Measurements from ENCODE around the gene CCDC157. TPM values are rescaled to one million over a fixed set of nuclear protein-coding genes. Genes with fewer than 3 reads are reported as not detected.

Gene CCDC157
- total RNA-seq, 1 experiment from 2014 or later = 3.5 TPM

GRCh38 chr22:30325724-30326254, 31.0 kb upstream of the CCDC157 start:
- ATAC-seq = no peak

GRCh38 chr22:30326255-30326705, 30.5 kb upstream of the CCDC157 start:
- DNase-seq (no peak), ATAC-seq (peak; percentile 32)
- TF ChIP-seq EZH2phosphoT487 (IDR thresholded peaks at IDR 0.05; ENCODE audit: borderline replicate concordance, low read length) = no peak
- TF ChIP-seq EZH2 (IDR thresholded peaks at IDR 0.05; ENCODE audit: low read length, unreplicated experiment) = no peak
- TF ChIP-seq, protein P1, sequence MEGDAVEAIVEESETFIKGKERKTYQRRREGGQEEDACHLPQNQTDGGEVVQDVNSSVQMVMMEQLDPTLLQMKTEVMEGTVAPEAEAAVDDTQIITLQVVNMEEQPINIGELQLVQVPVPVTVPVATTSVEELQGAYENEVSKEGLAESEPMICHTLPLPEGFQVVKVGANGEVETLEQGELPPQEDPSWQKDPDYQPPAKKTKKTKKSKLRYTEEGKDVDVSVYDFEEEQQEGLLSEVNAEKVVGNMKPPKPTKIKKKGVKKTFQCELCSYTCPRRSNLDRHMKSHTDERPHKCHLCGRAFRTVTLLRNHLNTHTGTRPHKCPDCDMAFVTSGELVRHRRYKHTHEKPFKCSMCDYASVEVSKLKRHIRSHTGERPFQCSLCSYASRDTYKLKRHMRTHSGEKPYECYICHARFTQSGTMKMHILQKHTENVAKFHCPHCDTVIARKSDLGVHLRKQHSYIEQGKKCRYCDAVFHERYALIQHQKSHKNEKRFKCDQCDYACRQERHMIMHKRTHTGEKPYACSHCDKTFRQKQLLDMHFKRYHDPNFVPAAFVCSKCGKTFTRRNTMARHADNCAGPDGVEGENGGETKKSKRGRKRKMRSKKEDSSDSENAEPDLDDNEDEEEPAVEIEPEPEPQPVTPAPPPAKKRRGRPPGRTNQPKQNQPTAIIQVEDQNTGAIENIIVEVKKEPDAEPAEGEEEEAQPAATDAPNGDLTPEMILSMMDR (conservative IDR thresholded peaks at IDR 0.05; ENCODE audit: low read depth, low read length) = no peak
- Histone ChIP-seq H3F3A (ENCODE audit: low read length, unreplicated experiment) (no peaks in the 10 kb centered on the region), H4K20me1 (ENCODE audit: low read length) (no peaks in the 10 kb centered on the region), H3K79me2 (ENCODE audit: low read length) (peaks cover 33% of the 10 kb centered on the region), H3K36me3 (ENCODE audit: low read depth, low read length) (no peaks in the 10 kb centered on the region; the same call in 1 of the 2 replicates), H3K27me3 (ENCODE audit: low read length) (no peaks in the 10 kb centered on the region), H2AFZ (ENCODE audit: low read length) (peak overlapping the region; percentile 81), H3K4me2 (ENCODE audit: low read length) (peak overlapping the region; percentile 92), H3K9me3 (ENCODE audit: low read length) (no peaks in the 10 kb centered on the region), H3K9ac (ENCODE audit: low read length) (peak overlapping the region; percentile 77), H3K4me3 (ENCODE audit: low read length) (peak overlapping the region; percentile 79), H3K9me2 (replicated peaks; ENCODE audit: low read length) (no peaks in the 10 kb centered on the region), H3K4me1 (ENCODE audit: insufficient read depth, low read length) (peaks cover 28% of the 10 kb centered on the region), H3K27ac (ENCODE audit: low read length) (no peak overlapping the region)
- POLR2A ChIA-PET (ENCODE audit: unreplicated experiment) = interaction anchor here (0.6 to 1.2 kb wide), 4 partner anchors 31 to 96 kb away, joined by 5 to 8 read pairs (median 6); partner anchors contain the start of genes CCDC157 and SF3A1
- no TSS peak for BruUV-seq (replicated peaks)
- CTCF ChIA-PET = interaction anchor here (1.0 to 2.5 kb wide), 3 partner anchors 38 to 218 kb away, joined by 3 to 33 read pairs (median 4); partner anchors contain the start of gene CASTOR1
- intact Hi-C loops (cut with micrococcal nuclease) = loop anchor here (5.0 kb wide), 1 partner anchor 39 kb away; the partner anchor contains the start of gene CASTOR1

More at GRCh38 chr22:30325724-30326254, 31.0 kb upstream of the CCDC157 start:
- H3K4me1 ChIP-seq (ENCODE audit: insufficient read depth, low read length) = peaks cover 28% of the 10 kb centered on the region
- H4K20me1 ChIP-seq (ENCODE audit: low read length) = no peaks in the 10 kb centered on the region
- intact Hi-C loops (cut with micrococcal nuclease) = loop anchor here (5.0 kb wide), 1 partner anchor 38 kb away; the partner anchor contains the start of gene CASTOR1
- ChIA-PET POLR2A (ENCODE audit: unreplicated experiment) (no interaction called here), CTCF (no interaction called here)
- H3K9me3 ChIP-seq (ENCODE audit: low read length) = no peaks in the 10 kb centered on the region
- H2AFZ ChIP-seq (ENCODE audit: low read length) = no peak overlapping the region
- peak overlapping the region; percentile 92 for H3K4me2 ChIP-seq (ENCODE audit: low read length)
- no peaks in the 10 kb centered on the region for H3K9me2 ChIP-seq (replicated peaks; ENCODE audit: low read length)
- H3K4me3 ChIP-seq (ENCODE audit: low read length) = peak overlapping the region; percentile 79
- no peak for DNase-seq
- H3K36me3 ChIP-seq (ENCODE audit: low read depth, low read length) = no peaks in the 10 kb centered on the region; the same call in 1 of the 2 replicates
- no peaks in the 10 kb centered on the region for H3K27me3 ChIP-seq (ENCODE audit: low read length)
- peak overlapping the region; percentile 77 for H3K9ac ChIP-seq (ENCODE audit: low read length)
- peaks cover 36% of the 10 kb centered on the region for H3K79me2 ChIP-seq (ENCODE audit: low read length)
- H3K27ac ChIP-seq (ENCODE audit: low read length) = no peak overlapping the region
- no peak for TF ChIP-seq EZH2phosphoT487 (IDR thresholded peaks at IDR 0.05; ENCODE audit: borderline replicate concordance, low read length)
- TF ChIP-seq, protein P1 (conservative IDR thresholded peaks at IDR 0.05; ENCODE audit: low read depth, low read length) = no peak
- no peak for TF ChIP-seq EZH2 (IDR thresholded peaks at IDR 0.05; ENCODE audit: low read length, unreplicated experiment)
- BruUV-seq (replicated peaks) = no TSS peak
- no peaks in the 10 kb centered on the region for H3F3A ChIP-seq (ENCODE audit: low read length, unreplicated experiment)

Data from PC-3 (cell line).